GM19463 (cell line): ENCODE results near the gene EBP.
"Not testable (repeated sequence)": the region's sequence is repeated elsewhere in the genome, so short reads cannot be mapped to it uniquely, and the experiment has no call there.

Experiments
- ATAC-seq: cut with Tn5 transposase; IDR thresholded peaks from one replicate; pipeline ENCODE4 v1.9.1; 2021; ENCODE audit warnings: mild to moderate bottlenecking, moderate library complexity; ENCODE audit not compliant: unreplicated experiment

Gene EBP

GRCh38 chrX:48520976-48521352 is 644 bp upstream of the EBP start:
- no peak for ATAC-seq

GRCh38 chrX:48522291-48522690 is 683 bp downstream of the EBP start:
- ATAC-seq: no peak

- no peak for ATAC-seq
Measured at GRCh38 chrX:48523682-48524081, 2.1 kb downstream of the EBP start.

GRCh38 chrX:48525853-48526252 is 4.2 kb downstream of the EBP start:
- not testable (repeated sequence) for ATAC-seq

GRCh38 chrX:48530736-48531135 is 9.1 kb downstream of the EBP start:
- ATAC-seq: no peak

GRCh38 chrX:48531358-48531959 is 9.9 kb downstream of the EBP start:
- ATAC-seq: no peak

GRCh38 chrX:48532161-48532560 is 10.6 kb downstream of the EBP start:
- ATAC-seq: no peak

GRCh38 chrX:48533165-48533564 is 11.6 kb downstream of the EBP start:
- ATAC-seq: no peak

- no peak for ATAC-seq
Measured at GRCh38 chrX:48538641-48539344, 17.2 kb downstream of the EBP start.

- peak; percentile 77 for ATAC-seq
Measured at GRCh38 chrX:48539345-48540027, 17.9 kb downstream of the EBP start, which contains the start of gene TBC1D25. TSS of gene TBC1D25 (plus strand) at chrX:48539714. CDS start at chrX:48539798, 84 bp downstream.

- ATAC-seq: peak; percentile 27
Measured at GRCh38 chrX:48540028-48540375, 18.4 kb downstream of the EBP start.

GRCh38 chrX:48540480-48540879 is 18.9 kb downstream of the EBP start:
- ATAC-seq: no peak

- no peak for ATAC-seq
Measured at GRCh38 chrX:48541140-48541814, 19.7 kb downstream of the EBP start.

GRCh38 chrX:48548871-48549270 is 27.3 kb downstream of the EBP start:
- no peak for ATAC-seq

GRCh38 chrX:48555731-48556325 is 34.2 kb downstream of the EBP start:
- ATAC-seq: not testable (repeated sequence)

- ATAC-seq: no peak
Measured at GRCh38 chrX:48558271-48558670, 36.7 kb downstream of the EBP start.

- no peak for ATAC-seq
Measured at GRCh38 chrX:48559636-48560035, 38.0 kb downstream of the EBP start.

GRCh38 chrX:48560056-48560455 is 38.4 kb downstream of the EBP start:
- ATAC-seq: no peak

- no peak for ATAC-seq
Measured at GRCh38 chrX:48560681-48561080, 39.1 kb downstream of the EBP start.

- peak; percentile 42 for ATAC-seq
Measured at GRCh38 chrX:48569958-48570357, 48.4 kb downstream of the EBP start.

- no peak for ATAC-seq
Measured at GRCh38 chrX:48573690-48574269, 52.2 kb downstream of the EBP start.
